ENCODE data around the gene MTARC2. TPM values are rescaled to one million over a fixed set of nuclear protein-coding genes. Genes with fewer than 3 reads are reported as not detected.

The MTARC2 gene
- total RNA-seq, 1 donor from 2014 or later, result 18.8 TPM

GRCh38 chr1:220769205-220769604 lies 21.1 kb downstream of the MTARC2 start:
- DNase-seq (ENCODE audit: low spot score), result no peak

- no peak for DNase-seq (ENCODE audit: low spot score)
Observed at GRCh38 chr1:220770245-220770913, 22.3 kb downstream of the MTARC2 start.

- no peak for DNase-seq (ENCODE audit: low spot score)
Observed at GRCh38 chr1:220772846-220773245, 24.7 kb downstream of the MTARC2 start.

GRCh38 chr1:220775240-220775853 lies 27.2 kb downstream of the MTARC2 start:
- no peak for DNase-seq (ENCODE audit: low spot score)

GRCh38 chr1:220776254-220776653 lies 28.1 kb downstream of the MTARC2 start:
- no peak for DNase-seq (ENCODE audit: low spot score)

- DNase-seq (ENCODE audit: low spot score), result peak; percentile 83
Observed at GRCh38 chr1:220776720-220777326, 28.7 kb downstream of the MTARC2 start.

GRCh38 chr1:220783453-220783852 lies 35.3 kb downstream of the MTARC2 start:
- DNase-seq (ENCODE audit: low spot score), result no peak

- DNase-seq (ENCODE audit: low spot score), result no peak
Observed at GRCh38 chr1:220784751-220785150, 36.6 kb downstream of the MTARC2 start.

- no peak for DNase-seq (ENCODE audit: low spot score)
Observed at GRCh38 chr1:220785166-220786056, 37.3 kb downstream of the MTARC2 start.

- DNase-seq (ENCODE audit: low spot score), result no peak
Observed at GRCh38 chr1:220786057-220786336, 37.9 kb downstream of the MTARC2 start.

GRCh38 chr1:220786337-220787068 lies 38.4 kb downstream of the MTARC2 start, which contains the start of gene MTARC1:
Gene MTARC1, plus strand, starts transcription at chr1:220786913. Its CDS starts 32 bp downstream, at chr1:220786945.
- peak; percentile 76 for DNase-seq (ENCODE audit: low spot score)

GRCh38 chr1:220787069-220787619 lies 39.0 kb downstream of the MTARC2 start:
- DNase-seq (ENCODE audit: low spot score), result no peak

GRCh38 chr1:220788900-220789299 lies 40.8 kb downstream of the MTARC2 start:
- DNase-seq (ENCODE audit: low spot score), result no peak

GRCh38 chr1:220789532-220790147 lies 41.5 kb downstream of the MTARC2 start:
- no peak for DNase-seq (ENCODE audit: low spot score)

GRCh38 chr1:220791285-220791684 lies 43.2 kb downstream of the MTARC2 start:
- no peak for DNase-seq (ENCODE audit: low spot score)

GRCh38 chr1:220791956-220792355 lies 43.8 kb downstream of the MTARC2 start:
- no peak for DNase-seq (ENCODE audit: low spot score)

GRCh38 chr1:220796530-220796929 lies 48.4 kb downstream of the MTARC2 start:
- DNase-seq (ENCODE audit: low spot score), result no peak

- DNase-seq (ENCODE audit: low spot score), result no peak
Observed at GRCh38 chr1:220797044-220797443, 48.9 kb downstream of the MTARC2 start.

- DNase-seq (ENCODE audit: low spot score), result no peak
Observed at GRCh38 chr1:220797553-220797952, 49.4 kb downstream of the MTARC2 start.

GRCh38 chr1:220798338-220798737 lies 50.2 kb downstream of the MTARC2 start:
- no peak for DNase-seq (ENCODE audit: low spot score)

- no peak for DNase-seq (ENCODE audit: low spot score)
Observed at GRCh38 chr1:220800262-220800661, 52.1 kb downstream of the MTARC2 start.
